ENCODE data around the gene VAMP3.

DNA sequence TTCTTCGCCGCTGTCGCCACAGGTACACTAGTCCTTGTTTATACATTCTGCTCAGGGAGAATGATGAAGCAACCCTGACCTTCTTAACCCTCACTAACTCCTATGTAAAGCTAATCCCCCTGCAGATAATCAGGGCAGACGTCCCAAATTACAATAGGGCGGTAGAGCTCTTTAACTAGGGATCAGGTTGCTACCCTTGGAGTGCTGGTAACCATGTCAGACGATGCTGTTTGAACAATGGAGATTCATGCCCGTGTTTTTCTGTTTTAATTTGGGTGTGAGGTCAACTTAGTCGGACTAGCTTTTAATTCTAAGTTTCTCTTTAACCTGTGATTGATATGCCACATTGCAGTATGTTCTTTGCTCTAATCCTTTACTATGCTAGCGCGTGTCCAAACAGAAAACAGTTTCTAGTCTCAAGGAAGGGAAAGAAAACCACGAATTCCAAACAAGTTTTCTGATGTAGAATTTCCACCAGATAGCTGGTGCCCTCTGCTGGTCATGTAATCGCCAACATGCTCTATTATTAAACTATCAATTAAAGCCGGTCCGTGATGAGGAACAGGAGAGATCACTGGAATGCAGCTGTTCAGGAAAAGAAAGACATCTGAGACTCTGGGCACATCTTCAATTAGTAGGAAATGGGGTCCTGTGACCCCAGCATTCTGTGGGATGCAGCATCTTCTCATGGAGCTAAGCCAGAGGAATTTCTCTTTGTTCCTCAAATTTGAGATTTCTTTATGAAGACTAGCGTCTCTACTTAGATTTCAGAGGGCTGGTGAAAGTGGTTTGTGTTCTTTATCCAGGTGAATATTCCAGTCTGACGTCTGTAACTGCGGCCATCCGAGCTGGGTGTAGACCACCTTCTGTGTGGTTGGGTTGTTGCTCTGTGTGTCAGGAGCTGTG, 18.3 kb upstream of the VAMP3 start:
- TF ChIP-seq, protein P1, sequence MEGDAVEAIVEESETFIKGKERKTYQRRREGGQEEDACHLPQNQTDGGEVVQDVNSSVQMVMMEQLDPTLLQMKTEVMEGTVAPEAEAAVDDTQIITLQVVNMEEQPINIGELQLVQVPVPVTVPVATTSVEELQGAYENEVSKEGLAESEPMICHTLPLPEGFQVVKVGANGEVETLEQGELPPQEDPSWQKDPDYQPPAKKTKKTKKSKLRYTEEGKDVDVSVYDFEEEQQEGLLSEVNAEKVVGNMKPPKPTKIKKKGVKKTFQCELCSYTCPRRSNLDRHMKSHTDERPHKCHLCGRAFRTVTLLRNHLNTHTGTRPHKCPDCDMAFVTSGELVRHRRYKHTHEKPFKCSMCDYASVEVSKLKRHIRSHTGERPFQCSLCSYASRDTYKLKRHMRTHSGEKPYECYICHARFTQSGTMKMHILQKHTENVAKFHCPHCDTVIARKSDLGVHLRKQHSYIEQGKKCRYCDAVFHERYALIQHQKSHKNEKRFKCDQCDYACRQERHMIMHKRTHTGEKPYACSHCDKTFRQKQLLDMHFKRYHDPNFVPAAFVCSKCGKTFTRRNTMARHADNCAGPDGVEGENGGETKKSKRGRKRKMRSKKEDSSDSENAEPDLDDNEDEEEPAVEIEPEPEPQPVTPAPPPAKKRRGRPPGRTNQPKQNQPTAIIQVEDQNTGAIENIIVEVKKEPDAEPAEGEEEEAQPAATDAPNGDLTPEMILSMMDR (IDR thresholded peaks at IDR 0.05; ENCODE audit: low read depth, low read length), result peak; percentile 56
- no peak for TF ChIP-seq POLR2A (IDR thresholded peaks at IDR 0.05; ENCODE audit: extremely low read depth, insufficient read length)
